ENCODE measurements around the gene GNAT1.

Gene GNAT1

GRCh38 chr3:50167841-50168209 lies 23.6 kb upstream of the GNAT1 start:
- no peak overlapping the region for H3K27ac ChIP-seq

GRCh38 chr3:50168388-50168787 lies 23.0 kb upstream of the GNAT1 start:
- TF ChIP-seq ZFX (IDR thresholded peaks at IDR 0.05; ENCODE audit: borderline replicate concordance) (no peak), CTCF (IDR thresholded peaks at IDR 0.05) (no peak)
- no peak overlapping the region for H3K27ac ChIP-seq

More at GRCh38 chr3:50167841-50168209, 23.6 kb upstream of the GNAT1 start:
- no peak for TF ChIP-seq CTCF (IDR thresholded peaks at IDR 0.05)
- TF ChIP-seq ZFX (IDR thresholded peaks at IDR 0.05; ENCODE audit: borderline replicate concordance) = no peak

GRCh38 chr3:50168791-50169190 lies 22.6 kb upstream of the GNAT1 start:
- no peak for TF ChIP-seq ZFX (IDR thresholded peaks at IDR 0.05; ENCODE audit: borderline replicate concordance)
- no peak for TF ChIP-seq CTCF (IDR thresholded peaks at IDR 0.05)
- H3K27ac ChIP-seq = no peak overlapping the region

- TF ChIP-seq ZFX (IDR thresholded peaks at IDR 0.05; ENCODE audit: borderline replicate concordance) = no peak
- TF ChIP-seq CTCF (IDR thresholded peaks at IDR 0.05) = no peak
- H3K27ac ChIP-seq = no peak overlapping the region
Measured at GRCh38 chr3:50169232-50169832, 22.1 kb upstream of the GNAT1 start.

GRCh38 chr3:50169858-50170257 lies 21.6 kb upstream of the GNAT1 start:
- H3K27ac ChIP-seq = no peak overlapping the region

GRCh38 chr3:50170689-50171088 lies 20.7 kb upstream of the GNAT1 start:
- H3K27ac ChIP-seq = no peak overlapping the region
- TF ChIP-seq CTCF (IDR thresholded peaks at IDR 0.05) (no peak), ZFX (IDR thresholded peaks at IDR 0.05; ENCODE audit: borderline replicate concordance) (no peak)

More at GRCh38 chr3:50169858-50170257, 21.6 kb upstream of the GNAT1 start:
- no peak for TF ChIP-seq ZFX (IDR thresholded peaks at IDR 0.05; ENCODE audit: borderline replicate concordance)
- TF ChIP-seq CTCF (IDR thresholded peaks at IDR 0.05) = no peak

GRCh38 chr3:50171540-50172301 lies 19.7 kb upstream of the GNAT1 start:
- H3K27ac ChIP-seq = no peak overlapping the region
- no peak for TF ChIP-seq ZFX (IDR thresholded peaks at IDR 0.05; ENCODE audit: borderline replicate concordance)
- no peak for TF ChIP-seq CTCF (IDR thresholded peaks at IDR 0.05)

Measured in 22Rv1 (cell line).